Suprapubic skin (tissue), 4 donors: ENCODE results near the gene WDR45B.

Source experiments
- EP300 ChIP-seq: sonication (generic); formaldehyde crosslinking; IDR thresholded peaks from one replicate; pipeline ENCODE4 v1.6.1; 2017; ENCODE audit warnings: antibody characterized with exemption
- POLR2A ChIP-seq, 2 donors: fragments of 450-650 bp; IDR thresholded peaks; one replicate each; pipeline ENCODE4 v1.6.1; 2017; ENCODE audit warnings: antibody characterized with exemption in 2 of 2, mild to moderate bottlenecking in 2 of 2, moderate library complexity in 2 of 2
- POLR2AphosphoS5 ChIP-seq, 3 donors: sonication (generic); formaldehyde crosslinking; IDR thresholded peaks; one replicate each; pipeline ENCODE4 v1.6.1; 2017; ENCODE audit warnings: antibody characterized with exemption in 3 of 3
- TF ChIP-seq, protein P1 (sequence below), 2 donors: fragments of 200-600 bp in 1 of 2; fragments of 450-650 bp in 1 of 2; sonication (generic) in 1 of 2; IDR thresholded peaks; one replicate each; pipeline ENCODE4 v1.5.1; 2016 to 2019; ENCODE audit warnings: antibody characterized with exemption in 2 of 2, mild to moderate bottlenecking in 1 of 2, moderate library complexity in 1 of 2

DNA sequence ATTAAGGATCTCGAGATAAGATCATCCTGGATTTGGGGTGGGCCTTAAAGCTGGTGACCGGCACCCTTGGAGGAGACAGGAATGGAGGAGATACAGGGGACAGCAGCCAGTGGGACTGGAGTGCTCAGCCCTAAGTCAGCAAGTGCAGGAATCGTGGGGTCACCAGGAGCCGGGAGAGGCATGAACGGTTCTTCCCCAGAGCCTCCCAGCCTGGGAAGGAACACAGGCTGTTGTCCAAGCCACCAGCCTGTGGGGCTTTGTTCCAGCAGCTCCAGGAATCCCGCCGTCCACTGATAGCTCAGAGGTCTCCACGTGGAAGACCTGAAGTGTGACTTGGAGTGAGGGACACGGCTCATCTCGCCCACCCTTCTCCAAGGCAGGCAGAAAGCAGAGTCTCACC lies 2.5 kb upstream of the WDR45B start:
- TF ChIP-seq, protein P1, sequence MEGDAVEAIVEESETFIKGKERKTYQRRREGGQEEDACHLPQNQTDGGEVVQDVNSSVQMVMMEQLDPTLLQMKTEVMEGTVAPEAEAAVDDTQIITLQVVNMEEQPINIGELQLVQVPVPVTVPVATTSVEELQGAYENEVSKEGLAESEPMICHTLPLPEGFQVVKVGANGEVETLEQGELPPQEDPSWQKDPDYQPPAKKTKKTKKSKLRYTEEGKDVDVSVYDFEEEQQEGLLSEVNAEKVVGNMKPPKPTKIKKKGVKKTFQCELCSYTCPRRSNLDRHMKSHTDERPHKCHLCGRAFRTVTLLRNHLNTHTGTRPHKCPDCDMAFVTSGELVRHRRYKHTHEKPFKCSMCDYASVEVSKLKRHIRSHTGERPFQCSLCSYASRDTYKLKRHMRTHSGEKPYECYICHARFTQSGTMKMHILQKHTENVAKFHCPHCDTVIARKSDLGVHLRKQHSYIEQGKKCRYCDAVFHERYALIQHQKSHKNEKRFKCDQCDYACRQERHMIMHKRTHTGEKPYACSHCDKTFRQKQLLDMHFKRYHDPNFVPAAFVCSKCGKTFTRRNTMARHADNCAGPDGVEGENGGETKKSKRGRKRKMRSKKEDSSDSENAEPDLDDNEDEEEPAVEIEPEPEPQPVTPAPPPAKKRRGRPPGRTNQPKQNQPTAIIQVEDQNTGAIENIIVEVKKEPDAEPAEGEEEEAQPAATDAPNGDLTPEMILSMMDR (IDR thresholded peaks at IDR 0.05): no peak
- TF ChIP-seq POLR2A (IDR thresholded peaks at IDR 0.05) (no peak), EP300 (no peak), POLR2AphosphoS5 (IDR thresholded peaks at IDR 0.05) (no peak)
